K562 (cell line): ENCODE data around the gene LIF. TPM values are rescaled to one million over a fixed set of nuclear protein-coding genes. Genes with fewer than 3 reads are reported as not detected.

Experiments
- ATAC-seq: fragments of 200-7000 bp; cut with Tn5 transposase; 3 replicates; pipeline ENCODE4 v1.9.1; 2020; ENCODE audit warnings: moderate library complexity
- BruUV-seq: library from RNA; stranded (reverse); fragments of 400-500 nt; replicated peaks from 2 replicates; lab custom pipeline; 2021; lab: Mats Ljungman, UMichigan
- CTCF ChIA-PET: fragments of 300-600 bp; formaldehyde crosslinking; extraction: SDS; loops from one replicate; lab custom pipeline; 2021; ENCODE audit warnings: low intra/inter-chr PET ratio; lab: Yijun Ruan, JAX
- POLR2A ChIA-PET: fragments of 300-600, 350-650 bp; sonication (Branson Sonifier 250); formaldehyde crosslinking; extraction: SDS; loops from one replicate; lab custom pipeline; 2021; ENCODE audit warnings: antibody characterized with exemption, inconsistent platforms; lab: Yijun Ruan, JAX
- DNase-seq, 4 experiments: peaks; one replicate each; pipeline versions ENCODE4 v3.0.0 to v3.0.0-alpha.2; 2011 to 2018; ENCODE audit warnings: low spot score in 3 of 4, mixed read lengths in 3 of 4; ENCODE audit errors: extremely low read depth in 1 of 4
- FAIRE-seq: peaks from 2 replicates; lab custom pipeline; 2011; peaks lifted over from hg19 to GRCh38; lab: Jason Lieb, UNC
- H2AFZ ChIP-seq: 2 replicates; pipeline ENCODE4 v1.6.0; 2011; ENCODE audit warnings: low read depth, low read length, control low read depth, inconsistent platforms
- H3K27ac ChIP-seq: fragments of 200-600 bp; 3 replicates; pipeline ENCODE4 v1.8.0; 2011; ENCODE audit warnings: low read depth, mild to moderate bottlenecking, control low read depth, inconsistent platforms, low read length, moderate library complexity, mixed read lengths; ENCODE audit errors: extremely low read depth
- H3K27me3 ChIP-seq, 2 experiments: fragments of 300-600 bp in 1 of 2; 2 replicates in 1 of 2; 3 replicates in 1 of 2; pipeline versions ENCODE4 v1.6.0 to v1.8.0; 2011; ENCODE audit warnings: inconsistent platforms in 2 of 2, low read length in 2 of 2, mild to moderate bottlenecking in 1 of 2, mixed read lengths in 1 of 2, moderate library complexity in 1 of 2; ENCODE audit not compliant: control insufficient read depth in 2 of 2, insufficient read depth in 2 of 2
- H3K36me3 ChIP-seq: fragments of 300-600 bp; 3 replicates; pipeline ENCODE4 v1.8.0; 2011; ENCODE audit warnings: mild to moderate bottlenecking, low read length, inconsistent platforms; ENCODE audit not compliant: control insufficient read depth, insufficient read depth
- H3K4me1 ChIP-seq, 2 experiments: fragments of 200-600 bp in 1 of 2; replicated peaks in 1 of 2; 2 replicates in 1 of 2; 3 replicates in 1 of 2; pipeline versions ENCODE4 v1.5.1 to v1.8.0; 2011; ENCODE audit warnings: inconsistent platforms in 2 of 2, low read length in 2 of 2, mild to moderate bottlenecking in 1 of 2, mixed read lengths in 1 of 2, moderate library complexity in 1 of 2; ENCODE audit not compliant: control insufficient read depth in 2 of 2, insufficient read depth in 2 of 2
- H3K4me2 ChIP-seq: 2 replicates; pipeline ENCODE4 v1.6.1; 2011; ENCODE audit warnings: low read length, control low read depth, inconsistent platforms, mixed read lengths; ENCODE audit not compliant: insufficient read depth
- H3K4me3 ChIP-seq: fragments of 200-600 bp; sonication (generic), shearing (Covaris generic); 2 replicates; pipeline ENCODE4 v1.5.1; 2016; ENCODE audit warnings: control low read depth, inconsistent platforms
- H3K79me2 ChIP-seq: fragments of 200-600 bp; 3 replicates; pipeline ENCODE4 v1.8.0; 2011; ENCODE audit warnings: low read length, inconsistent platforms; ENCODE audit not compliant: control insufficient read depth, insufficient read depth
- H3K9ac ChIP-seq, 2 experiments: 2 replicates each; pipeline versions ENCODE4 v1.6.0 to v1.6.1; 2011; ENCODE audit warnings: low read depth in 2 of 2, low read length in 2 of 2, control low read depth in 1 of 2, inconsistent platforms in 1 of 2, mild to moderate bottlenecking in 1 of 2, mixed read lengths in 1 of 2; ENCODE audit not compliant: insufficient read depth in 1 of 2
- H3K9me1 ChIP-seq: one replicate; pipeline ENCODE4 v1.6.0; 2011; ENCODE audit warnings: inconsistent platforms, mild to moderate bottlenecking, low read length, moderate library complexity; ENCODE audit not compliant: control insufficient read depth, insufficient read depth
- H3K9me3 ChIP-seq: replicated peaks from 2 replicates; pipeline ENCODE4 v1.5.1; 2011; ENCODE audit warnings: low read depth, low read length, inconsistent platforms; ENCODE audit not compliant: control insufficient read depth, insufficient read depth
- H4K20me1 ChIP-seq: replicated peaks from 2 replicates; pipeline ENCODE4 v1.6.1; 2011; ENCODE audit warnings: low read length, inconsistent platforms, mixed read lengths; ENCODE audit not compliant: control insufficient read depth, insufficient read depth
- ASH1L ChIP-seq: fragments of 450-650 bp; IDR thresholded peaks from 2 replicates; pipeline ENCODE4 v1.6.1; 2018; ENCODE audit warnings: borderline replicate concordance, mild to moderate bottlenecking, low read depth; ENCODE audit not compliant: partially characterized antibody
- BMI1 ChIP-seq: fragments of 150-350 bp; IDR thresholded peaks from 2 replicates; pipeline ENCODE4 v1.6.1; 2014; ENCODE audit warnings: low read length
- C11orf30 ChIP-seq: fragments of 450-650 bp; IDR thresholded peaks from 2 replicates; pipeline ENCODE4 v1.6.1; 2016; ENCODE audit warnings: low read depth, mild to moderate bottlenecking
- CEBPG ChIP-seq, 3 experiments: fragments of 200-800 bp in 1 of 3; sonication (Bioruptor generic) in 1 of 3; sonication (generic) in 1 of 3; formaldehyde crosslinking in 1 of 3; IDR thresholded peaks in 2 of 3; conservative IDR thresholded peaks in 1 of 3; 2 replicates each; pipeline versions ENCODE4 v1.6.1 to v1.8.0; 2016 to 2022; ENCODE audit warnings: missing compliant biosample characterization in 2 of 3, missing genetic modification characterization in 2 of 3, mild to moderate bottlenecking in 1 of 3, missing genetic modification reagents in 1 of 3
- ESRRB ChIP-seq: fragments of 250-450 bp; sonication (Bioruptor Pico); IDR thresholded peaks from 2 replicates; pipeline ENCODE4 v1.5.0; 2020; ENCODE audit warnings: mild to moderate bottlenecking, moderate library complexity, borderline replicate concordance
- ETV5 ChIP-seq: sonication (generic); formaldehyde crosslinking; IDR thresholded peaks from 2 replicates; pipeline ENCODE4 v1.4.0; 2020; ENCODE audit warnings: low read depth, mild to moderate bottlenecking, missing genetic modification reagents
- HMG20A ChIP-seq: fragments of 450-650 bp; formaldehyde crosslinking; conservative IDR thresholded peaks from 2 replicates; pipeline ENCODE4 v1.4.0; 2020; ENCODE audit warnings: mild to moderate bottlenecking, mixed read lengths
- JUND ChIP-seq, 2 experiments: IDR thresholded peaks; 2 replicates in 1 of 2; 3 replicates in 1 of 2; pipeline ENCODE4 v1.6.1; 2011; ENCODE audit warnings: borderline replicate concordance in 2 of 2, low read depth in 2 of 2, low read length in 2 of 2, improper control_type of control experiment in 1 of 2, missing biosample characterization in 1 of 2, missing genetic modification characterization in 1 of 2, missing genetic modification reagents in 1 of 2
- NFE2 ChIP-seq: IDR thresholded peaks from 2 replicates; pipeline ENCODE4 v1.6.1; 2014; ENCODE audit warnings: antibody characterized with exemption, low read depth
- PHF21A ChIP-seq: fragments of 450-650 bp; IDR thresholded peaks from 2 replicates; pipeline ENCODE4 v1.6.1; 2017; ENCODE audit warnings: low read depth, borderline replicate concordance
- RCOR1 ChIP-seq, 2 experiments: IDR thresholded peaks; 2 replicates each; pipeline ENCODE4 v1.6.1; 2012; ENCODE audit warnings: low read depth in 2 of 2, low read length in 2 of 2, borderline replicate concordance in 1 of 2, improper control_type of control experiment in 1 of 2
- ZNF239 ChIP-seq: fragments of 250-450 bp; sonication (Bioruptor Pico); IDR thresholded peaks from 2 replicates; pipeline ENCODE4 v1.4.0; 2020; ENCODE audit warnings: mild to moderate bottlenecking
- ZNF316 ChIP-seq: fragments of 450-650 bp; IDR thresholded peaks from 2 replicates; pipeline ENCODE4 v1.6.1; 2016
- WGBS: fragments of 100-300 bp; shearing (Covaris generic); methylation state at CpG from one replicate; pipeline ENCODE4 v1.1.6; 2016; ENCODE audit warnings: low coverage, mixed read lengths; ENCODE audit not compliant: insufficient coverage; ENCODE audit errors: missing lambda C conversion rate; 5-methylcytosine and 5-hydroxymethylcytosine counted together
- in situ Hi-C: fragments of 300-500 bp; cut with MboI; formaldehyde crosslinking; loops from 4 replicates; pipeline ENCODE4 v1.15.0; 2018; ENCODE audit warnings: inconsistent platforms, mixed read lengths
- intact Hi-C: fragments of 100-400 bp; cut with micrococcal nuclease; formaldehyde crosslinking; loops from 2 replicates; pipeline ENCODE4 v1.14.2; 2022
- polyA plus RNA-seq, 8 experiments: library from polyadenylated mRNA; depleted of rRNA in 4 of 8; stranded (reverse) in 5 of 8; unstranded in 3 of 8; fragments of >200 nt; fragmentation: Nextera tagmentation in 2 of 8; fragmentation: Illumina TruSeq in 1 of 8; extraction: Ambion mirVana in 2 of 8; extraction: Trizol in 1 of 8; gene quantifications; 2 replicates each; pipeline versions ENCODE4 v1.2.1 to v1.2.3, GENCODE V29; 2011 to 2014; ENCODE audit warnings: inconsistent platforms in 1 of 8, missing spikeins in 1 of 8
- total RNA-seq, 7 experiments: library from RNA; depleted of rRNA in 6 of 7; stranded (reverse); fragments of >200 nt in 6 of 7; fragmentation: Illumina TruSeq in 2 of 7; extraction: Trizol in 2 of 7; gene quantifications; 2 replicates each; pipeline versions ENCODE4 v1.2.1 to v1.2.3, GENCODE V29; 2011 to 2021; ENCODE audit warnings: low replicate concordance in 1 of 7
- TF ChIP-seq, protein P1 (sequence below): fragments of 450-650 bp; IDR thresholded peaks from 2 replicates; pipeline ENCODE4 v1.6.1; 2016
- TF ChIP-seq, protein P2 (sequence below), 2 experiments: fragments of 450-650 bp in 1 of 2; sonication (generic) in 1 of 2; formaldehyde crosslinking in 1 of 2; IDR thresholded peaks in 1 of 2; conservative IDR thresholded peaks in 1 of 2; 2 replicates each; pipeline versions ENCODE4 v1.6.1 to v1.8.1; 2016 to 2023; ENCODE audit warnings: mild to moderate bottlenecking in 2 of 2, moderate library complexity in 2 of 2, inconsistent platforms in 1 of 2, missing genetic modification reagents in 1 of 2

LIF gene
- total and polyA plus RNA-seq, 9 of the 15 experiments (the other 6 are each of a cell fraction or from before 2014, with no cell fraction given) = 0.05 to 0.39 (median 0.18) TPM; not detected in 3

DNA sequence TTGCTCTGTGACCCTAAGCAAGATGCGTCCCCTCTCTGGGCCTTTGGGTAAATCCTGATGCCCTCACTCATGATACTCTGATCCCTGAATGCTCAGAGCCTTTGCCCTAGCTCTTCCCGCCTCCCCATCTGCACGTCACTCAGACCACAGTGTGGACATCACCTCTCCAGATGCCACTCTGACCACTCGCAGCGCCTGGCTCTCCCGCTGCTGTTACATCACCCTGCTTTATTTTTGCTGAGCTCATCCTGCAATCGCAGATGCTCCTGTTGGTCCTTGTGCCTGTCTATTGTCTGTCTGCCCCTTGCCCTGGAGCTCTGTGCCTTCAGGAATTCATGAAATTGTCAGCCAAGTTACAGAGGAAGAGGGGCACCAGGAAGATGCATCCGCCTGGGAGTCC is 14.6 kb upstream of the LIF start:
- Histone ChIP-seq H3K9me3 (no peaks in the 10 kb centered on the region), H3K27me3 (no peaks in the 10 kb centered on the region), H3K4me1 (peaks cover 2 to 46% of the 10 kb centered on the region in 2 experiments; a peak in 2 of 5 replicates), H4K20me1 (no peaks in the 10 kb centered on the region), H3K36me3 (no peaks in the 10 kb centered on the region), H2AFZ (no peak overlapping the region), H3K9ac (no peak overlapping the region), H3K27ac (no peak overlapping the region), H3K4me2 (no peak overlapping the region), H3K79me2 (no peaks in the 10 kb centered on the region), H3K4me3 (no peak overlapping the region), H3K9me1 (no peaks in the 10 kb centered on the region)
- FAIRE-seq (peak; percentile 37), DNase-seq (no peak), ATAC-seq (no peak)
- WGBS = 9% methylated on average over 8 of the region's 8 CpGs
- intact Hi-C loops = no loop called here
- in situ Hi-C loops = no loop called here
- peak; percentile 47; the same call in 1 of the 2 replicates for TF ChIP-seq ZNF316
- TF ChIP-seq JUND (IDR thresholded peaks at IDR 0.05; ENCODE audit: borderline replicate concordance, low read depth, low read length) = no peak
- no peak for TF ChIP-seq JUND (tag; IDR thresholded peaks at IDR 0.05; ENCODE audit: borderline replicate concordance, low read depth, low read length)
- no peak for TF ChIP-seq ESRRB (CRISPR knock-in tag)
- TF ChIP-seq RCOR1 (IDR thresholded peaks at IDR 0.05; ENCODE audit: borderline replicate concordance in 1 of 2, low read depth in 2 of 2, low read length in 2 of 2) = peak in 1 of 2 experiments; percentile 6; a peak in 1 of 4 replicates
- TF ChIP-seq, protein P1, sequence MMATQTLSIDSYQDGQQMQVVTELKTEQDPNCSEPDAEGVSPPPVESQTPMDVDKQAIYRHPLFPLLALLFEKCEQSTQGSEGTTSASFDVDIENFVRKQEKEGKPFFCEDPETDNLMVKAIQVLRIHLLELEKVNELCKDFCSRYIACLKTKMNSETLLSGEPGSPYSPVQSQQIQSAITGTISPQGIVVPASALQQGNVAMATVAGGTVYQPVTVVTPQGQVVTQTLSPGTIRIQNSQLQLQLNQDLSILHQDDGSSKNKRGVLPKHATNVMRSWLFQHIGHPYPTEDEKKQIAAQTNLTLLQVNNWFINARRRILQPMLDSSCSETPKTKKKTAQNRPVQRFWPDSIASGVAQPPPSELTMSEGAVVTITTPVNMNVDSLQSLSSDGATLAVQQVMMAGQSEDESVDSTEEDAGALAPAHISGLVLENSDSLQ = peak; percentile 75
- TF ChIP-seq ASH1L = no peak
- TF ChIP-seq ZNF239 (CRISPR knock-in tag) = no peak
- no peak for TF ChIP-seq ETV5
- TF ChIP-seq PHF21A = no peak
- TF ChIP-seq NFE2 = 0 out of 2 replicates have a peak, but pooled peaks have one; percentile 41
- peak; percentile 56 for TF ChIP-seq C11orf30
- TF ChIP-seq, protein P2, sequence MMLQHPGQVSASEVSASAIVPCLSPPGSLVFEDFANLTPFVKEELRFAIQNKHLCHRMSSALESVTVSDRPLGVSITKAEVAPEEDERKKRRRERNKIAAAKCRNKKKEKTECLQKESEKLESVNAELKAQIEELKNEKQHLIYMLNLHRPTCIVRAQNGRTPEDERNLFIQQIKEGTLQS (IDR thresholded peaks at IDR 0.05) = peak; percentile 77
- TF ChIP-seq, protein P2 (CRISPR knock-in tag; conservative IDR thresholded peaks at IDR 0.05) = no peak
- TF ChIP-seq BMI1 = no peak
- no peak for TF ChIP-seq CEBPG (CRISPR knock-in tag; IDR thresholded peaks at IDR 0.05)
- peak in 1 of 2 experiments; percentile 36; a peak in 1 of 4 replicates for TF ChIP-seq CEBPG (tag; conservative IDR thresholded peaks at IDR 0.05 in 1 of 2, IDR thresholded peaks at IDR 0.05 in 1 of 2)
- no peak for TF ChIP-seq HMG20A (CRISPR knock-in tag)
- ChIA-PET CTCF (no interaction called here), POLR2A (interaction anchor here (0.7 to 1.6 kb wide), 4 partner anchors 23 to 628 kb away, joined by 3 to 6 read pairs (median 4); no protein-coding TSS in a partner anchor)
- no TSS peak for BruUV-seq
